Psoas muscle (tissue), 8 donors: ENCODE results near the gene SPARC. TPM values are rescaled to one million over a fixed set of nuclear protein-coding genes. Genes with fewer than 3 reads are reported as not detected.

ENCODE experiments used
- ATAC-seq, 4 donors: fragments of 200-7000 bp; cut with Tn5 transposase; one replicate each; pipeline ENCODE4 v1.9.1; 2020; ENCODE audit warnings: moderate library complexity in 3 of 4, mild to moderate bottlenecking in 2 of 4
- DNase-seq, 2 donors: peaks; one replicate each; pipeline ENCODE4 v3.0.0-alpha.2; 2020
- H3K27ac ChIP-seq: fragments of 200-600 bp; one replicate; pipeline ENCODE4 v1.8.0; 2022
- H3K27me3 ChIP-seq, 3 donors: fragments of 200-600 bp in 1 of 3; one replicate each; pipeline versions ENCODE4 v1.6.1 to v1.8.0; 2013 to 2022; ENCODE audit warnings: low read length in 2 of 3, mild to moderate bottlenecking in 2 of 3, moderate library complexity in 1 of 3; ENCODE audit not compliant: insufficient read depth in 3 of 3
- H3K36me3 ChIP-seq, 2 donors: fragments of 200-600 bp in 1 of 2; one replicate each; pipeline versions ENCODE4 v1.6.1 to v1.8.0; 2013 to 2022; ENCODE audit warnings: low read depth in 1 of 2, mild to moderate bottlenecking in 1 of 2, moderate library complexity in 1 of 2; ENCODE audit not compliant: insufficient read depth in 1 of 2
- H3K4me1 ChIP-seq: fragments of 200-600 bp; one replicate; pipeline ENCODE4 v1.8.0; 2022
- H3K4me3 ChIP-seq: fragments of 200-600 bp; one replicate; pipeline ENCODE4 v1.8.0; 2022; ENCODE audit warnings: mild to moderate bottlenecking
- H3K9me3 ChIP-seq: fragments of 200-600 bp; one replicate; pipeline ENCODE4 v1.8.0; 2022
- CTCF ChIP-seq: fragments of 200-600 bp; IDR thresholded peaks from one replicate; pipeline ENCODE4 v1.8.0; 2022; ENCODE audit warnings: antibody characterized with exemption
- WGBS, 3 donors: extraction: QIAGEN DNeasy Blood & Tissue Kit; methylation state at CpG; one replicate each; pipeline versions ENCODE4 v1.1.6 to v1.1.7; 2013; 5-methylcytosine and 5-hydroxymethylcytosine counted together
- intact Hi-C, 2 donors: fragments of 100-400 bp; cut with DNase I; formaldehyde crosslinking; loops; one replicate each; pipeline versions ENCODE4 v1.11.0 to v1.14.2; 2022
- polyA plus RNA-seq, 3 donors: library from polyadenylated mRNA; stranded (reverse); fragments of 200-250 nt; gene quantifications; one replicate each; pipeline ENCODE4 v1.2.3, GENCODE V29; 2013
- total RNA-seq, 4 donors: library from RNA; stranded (reverse); fragmentation: NEBNext Ultra II Directional in 2 of 4; extraction: Animal tissue kit (Norgen Biotek cat#: 25700) in 2 of 4; gene quantifications; one replicate each; pipeline versions ENCODE4 v1.2.1 to v1.2.4, GENCODE V29; 2021 to 2023
- donor health status: healthy with polysubstance abuse.
- donor health status: DM: no; HTN: no; CAD: no; lungs with moderate emphysema.
- donor health status: Bipolar disorder and iron deficiency.
- donor health status: healthy.
- donor health status: DM: yes; HTN: yes; CAD: no.
- donor health status: DM: no; HTN: no; CAD: no.
- donor health status: DM: no; HTN: no; CAD: no.
- donor health status: DM: yes; HTN: yes; CAD: no.

SPARC gene
- total and polyA plus RNA-seq, 7 donors: 111 to 687 (median 297) TPM

GRCh38 chr5:151622367-151623088 lies 64.2 kb downstream of the SPARC start:
- intact Hi-C loops: no loop called here
- H3K27me3 ChIP-seq: peaks cover 0 to 4% (median 0%) of the 10 kb centered on the region in 3 donors
- TF ChIP-seq CTCF: no peak
- no peak overlapping the region for H3K4me3 ChIP-seq
- DNase-seq (no peak), ATAC-seq (no peak)
- no peaks in the 10 kb centered on the region for H3K9me3 ChIP-seq
- H3K27ac ChIP-seq: no peak overlapping the region
- 66 to 79% (median 73%) methylated on average over 12 of the region's 12 CpGs for WGBS, 3 donors
- H3K36me3 ChIP-seq: no peaks in the 10 kb centered on the region
- peaks cover 18% of the 10 kb centered on the region for H3K4me1 ChIP-seq

DNA sequence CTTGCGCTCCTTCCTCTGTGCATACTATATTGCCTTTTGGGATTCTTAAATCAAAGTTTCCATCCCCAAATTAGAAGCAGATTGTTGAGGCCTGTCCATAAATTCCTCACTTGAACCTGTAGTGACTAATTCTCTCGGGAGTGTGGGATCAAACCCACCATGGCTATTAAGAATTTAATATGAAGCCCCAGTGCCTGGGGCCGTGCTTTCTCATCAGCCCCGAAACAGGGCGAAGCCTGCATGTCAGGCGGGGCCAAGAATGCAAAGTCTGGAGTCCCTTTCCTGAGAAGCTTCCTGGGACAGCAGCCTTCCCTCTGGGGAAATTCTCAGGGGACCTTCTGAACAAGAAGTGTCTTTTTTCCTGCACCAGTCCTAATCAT lies 66.3 kb downstream of the SPARC start:
- DNase-seq (no peak), ATAC-seq (no peak)
- Histone ChIP-seq H3K36me3 (no peaks in the 10 kb centered on the region), H3K9me3 (no peaks in the 10 kb centered on the region), H3K27me3 (peaks cover 0 to 4% (median 0%) of the 10 kb centered on the region in 3 donors), H3K4me1 (peaks cover 18% of the 10 kb centered on the region), H3K27ac (no peak overlapping the region), H3K4me3 (no peak overlapping the region)
- no peak for TF ChIP-seq CTCF
- WGBS, 3 donors: 74 to 84% (median 78%) methylated on average over 6 of the region's 6 CpGs
- intact Hi-C loops: no loop called here

DNA sequence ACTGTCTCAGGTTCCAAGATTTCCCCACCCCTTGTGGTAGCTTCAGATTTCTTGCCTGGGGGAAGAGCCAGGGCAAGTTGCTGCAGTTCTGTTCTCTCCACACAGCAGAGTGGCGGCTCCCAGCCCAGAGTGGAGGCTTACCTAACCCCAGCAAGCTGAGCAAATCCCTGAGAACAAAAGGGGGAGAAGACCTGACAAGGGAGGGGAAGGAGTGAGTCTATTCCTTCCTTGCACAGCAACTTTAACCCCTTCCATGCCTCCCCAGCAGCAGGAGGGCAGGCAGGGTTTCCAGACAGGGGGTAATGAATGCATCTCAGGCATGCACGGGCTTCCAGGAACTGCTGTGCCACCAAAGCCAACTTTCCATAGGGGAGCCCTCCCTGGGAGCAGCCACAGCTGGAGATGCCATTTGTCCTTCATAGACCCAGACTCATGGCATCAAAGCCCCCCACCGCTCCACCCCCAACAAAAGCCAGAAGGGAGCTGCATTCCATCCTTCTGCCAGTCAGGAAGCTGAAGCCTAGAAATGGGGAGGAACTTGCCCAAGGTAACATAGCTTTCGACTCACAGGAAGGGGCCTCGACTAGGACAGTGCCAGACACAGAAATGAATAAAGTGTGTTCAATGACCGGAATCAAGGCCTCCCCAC lies 66.8 kb downstream of the SPARC start:
- DNase-seq (no peak), ATAC-seq (peak in 3 of 4 donors; percentile 66 to 84 (median 75))
- TF ChIP-seq CTCF: no peak
- H3K4me3 ChIP-seq: no peak overlapping the region
- intact Hi-C loops: no loop called here
- H3K27ac ChIP-seq: no peak overlapping the region
- H3K9me3 ChIP-seq: no peaks in the 10 kb centered on the region
- H3K27me3 ChIP-seq: peaks cover 0 to 4% (median 0%) of the 10 kb centered on the region in 3 donors
- no peaks in the 10 kb centered on the region for H3K36me3 ChIP-seq
- WGBS, 3 donors: 47 to 49% (median 47%) methylated on average over 6 of the region's 6 CpGs
- H3K4me1 ChIP-seq: peaks cover 17% of the 10 kb centered on the region

- DNase-seq (no peak), ATAC-seq (no peak)
- Histone ChIP-seq H3K4me1 (peaks cover 8% of the 10 kb centered on the region), H3K36me3 (no peaks in the 10 kb centered on the region), H3K9me3 (no peaks in the 10 kb centered on the region), H3K27ac (no peak overlapping the region), H3K4me3 (no peak overlapping the region), H3K27me3 (peaks cover 0 to 4% (median 0%) of the 10 kb centered on the region in 3 donors)
- 62 to 76% (median 69%) methylated on average over 2 of the region's 2 CpGs for WGBS, 3 donors
- intact Hi-C loops: no loop called here
- no peak for TF ChIP-seq CTCF
Observed at GRCh38 chr5:151618907-151619306, 67.8 kb downstream of the SPARC start.
